H9 (cell line): ENCODE measurements around the gene CPXM2. TPM values are rescaled to one million over a fixed set of nuclear protein-coding genes. Genes with fewer than 3 reads are reported as not detected.

Experiments
- DNase-seq: peaks from one replicate; pipeline ENCODE4 v3.0.0-alpha.2; 2017
- H2AFZ ChIP-seq: one replicate; pipeline ENCODE4 v1.6.1; 2013; ENCODE audit warnings: mild to moderate bottlenecking, low read length, control low read depth, moderate library complexity
- H2AK5ac ChIP-seq: 2 replicates; pipeline ENCODE4 v1.6.1; 2013; ENCODE audit warnings: low read length, control low read depth, mixed read lengths; ENCODE audit not compliant: insufficient read length
- H2BK120ac ChIP-seq: one replicate; pipeline ENCODE4 v1.6.1; 2013; ENCODE audit warnings: low read depth, mild to moderate bottlenecking, low read length, control low read depth, inconsistent platforms; ENCODE audit not compliant: poor library complexity, severe bottlenecking
- H2BK12ac ChIP-seq: 2 replicates; pipeline ENCODE4 v1.6.1; 2013; ENCODE audit warnings: low read length, control low read depth, mixed read lengths, low read depth; ENCODE audit not compliant: insufficient read length
- H2BK15ac ChIP-seq: 2 replicates; pipeline ENCODE4 v1.6.1; 2013; ENCODE audit warnings: low read depth, low read length, control low read depth
- H2BK20ac ChIP-seq: one replicate; pipeline ENCODE4 v1.6.1; 2013; ENCODE audit warnings: low read depth, mild to moderate bottlenecking, low read length, control low read depth, inconsistent platforms; ENCODE audit not compliant: poor library complexity, severe bottlenecking
- H2BK5ac ChIP-seq: 2 replicates; pipeline ENCODE4 v1.6.1; 2013; ENCODE audit warnings: low read length, control low read depth, mixed read lengths; ENCODE audit not compliant: insufficient read length
- H3K14ac ChIP-seq: 2 replicates; pipeline ENCODE4 v1.6.1; 2013; ENCODE audit warnings: low read length, control low read depth; ENCODE audit not compliant: insufficient read depth
- H3K18ac ChIP-seq: 2 replicates; pipeline ENCODE4 v1.6.1; 2013; ENCODE audit warnings: low read depth, mild to moderate bottlenecking, mixed read lengths, low read length, control low read depth; ENCODE audit not compliant: insufficient read length
- H3K23ac ChIP-seq: 2 replicates; pipeline ENCODE4 v1.6.1; 2013; ENCODE audit warnings: low read length, control low read depth, mixed read lengths, low read depth; ENCODE audit not compliant: insufficient read length
- H3K23me2 ChIP-seq: 2 replicates; pipeline ENCODE4 v1.6.1; 2013; ENCODE audit warnings: low read depth, mild to moderate bottlenecking, mixed read lengths, low read length, control low read depth; ENCODE audit not compliant: insufficient read length, poor library complexity, severe bottlenecking
- H3K27ac ChIP-seq: 2 replicates; pipeline ENCODE4 v1.5.1; 2013; ENCODE audit warnings: low read length, control low read depth, mixed read lengths, low read depth; ENCODE audit not compliant: insufficient read length
- H3K27me3 ChIP-seq: 2 replicates; pipeline ENCODE4 v1.6.1; 2013; ENCODE audit warnings: low read length, control low read depth, inconsistent platforms; ENCODE audit not compliant: insufficient read depth
- H3K4ac ChIP-seq: 2 replicates; pipeline ENCODE4 v1.6.1; 2013; ENCODE audit warnings: low read depth, mild to moderate bottlenecking, control low read depth, inconsistent platforms, low read length, moderate library complexity
- H3K4me1 ChIP-seq: 2 replicates; pipeline ENCODE4 v1.6.1; 2013; ENCODE audit warnings: low read length, control low read depth, inconsistent platforms; ENCODE audit not compliant: insufficient read depth
- H3K4me2 ChIP-seq: 2 replicates; pipeline ENCODE4 v1.6.1; 2013; ENCODE audit warnings: low read length, control low read depth, mixed read lengths; ENCODE audit not compliant: insufficient read length, insufficient read depth
- H3K56ac ChIP-seq: 2 replicates; pipeline ENCODE4 v1.6.1; 2013; ENCODE audit warnings: low read depth, mild to moderate bottlenecking, mixed read lengths, low read length, control low read depth; ENCODE audit not compliant: insufficient read length
- H3K79me1 ChIP-seq: 2 replicates; pipeline ENCODE4 v1.6.1; 2013; ENCODE audit warnings: low read depth, mild to moderate bottlenecking, moderate library complexity, low read length, control low read depth, inconsistent platforms; ENCODE audit not compliant: insufficient read depth, poor library complexity, severe bottlenecking
- H3K79me2 ChIP-seq: 2 replicates; pipeline ENCODE4 v1.6.1; 2013; ENCODE audit warnings: low read length, control low read depth, inconsistent platforms; ENCODE audit not compliant: insufficient read depth
- H3K9ac ChIP-seq: 2 replicates; pipeline ENCODE4 v1.6.1; 2013; ENCODE audit warnings: low read length, control low read depth, mixed read lengths; ENCODE audit not compliant: insufficient read length; ENCODE audit errors: extremely low read depth
- H3K9me3 ChIP-seq: one replicate; pipeline ENCODE4 v1.6.1; 2013; ENCODE audit warnings: low read depth, low read length, inconsistent platforms; ENCODE audit not compliant: control insufficient read depth
- H3T11ph ChIP-seq: one replicate; pipeline ENCODE4 v1.6.1; 2013; ENCODE audit warnings: mild to moderate bottlenecking, low read length, control low read depth, inconsistent platforms
- H4K20me1 ChIP-seq: one replicate; pipeline ENCODE4 v1.6.1; 2013; ENCODE audit not compliant: control insufficient read depth, insufficient read length, insufficient read depth
- H4K5ac ChIP-seq: 2 replicates; pipeline ENCODE4 v1.6.1; 2013; ENCODE audit warnings: low read depth, mild to moderate bottlenecking, mixed read lengths, low read length, control low read depth; ENCODE audit not compliant: insufficient read length
- H4K8ac ChIP-seq: replicated peaks from 2 replicates; pipeline ENCODE4 v1.6.1; 2013; ENCODE audit warnings: low read length, control low read depth, mixed read lengths, low read depth; ENCODE audit not compliant: insufficient read length
- H4K91ac ChIP-seq: 2 replicates; pipeline ENCODE4 v1.6.1; 2013; ENCODE audit warnings: low read depth, mild to moderate bottlenecking, moderate library complexity, mixed read lengths, low read length, control low read depth; ENCODE audit not compliant: insufficient read length
- H3K27ac Mint-ChIP-seq, 3 experiments: 2 replicates in 2 of 3; 3 replicates in 1 of 3; pipeline ENCODE4 v1.8.0; 2020 to 2021; ENCODE audit warnings: mixed read lengths in 3 of 3, mild to moderate bottlenecking in 1 of 3, moderate library complexity in 1 of 3
- H3K27me3 Mint-ChIP-seq: 2 replicates; pipeline ENCODE4 v1.8.0; 2021; ENCODE audit warnings: low read depth, mild to moderate bottlenecking, moderate library complexity, mixed read lengths
- H3K36me3 Mint-ChIP-seq, 3 experiments: 2 replicates in 2 of 3; 3 replicates in 1 of 3; pipeline ENCODE4 v1.8.0; 2020 to 2021; ENCODE audit warnings: low read depth in 3 of 3, mixed read lengths in 3 of 3; ENCODE audit not compliant: insufficient read depth in 1 of 3
- H3K4me1 Mint-ChIP-seq, 2 experiments: 2 replicates each; pipeline ENCODE4 v1.8.0; 2020; ENCODE audit warnings: mixed read lengths in 2 of 2
- H3K4me3 Mint-ChIP-seq, 2 experiments: 2 replicates in 1 of 2; 3 replicates in 1 of 2; pipeline ENCODE4 v1.8.0; 2020 to 2021; ENCODE audit warnings: mild to moderate bottlenecking in 2 of 2, mixed read lengths in 2 of 2, moderate library complexity in 1 of 2
- H3K9me3 Mint-ChIP-seq, 2 experiments: 2 replicates in 1 of 2; 3 replicates in 1 of 2; pipeline ENCODE4 v1.8.0; 2020; ENCODE audit warnings: mild to moderate bottlenecking in 2 of 2, mixed read lengths in 2 of 2, moderate library complexity in 1 of 2
- WGBS: extraction: QIAGEN DNeasy Blood & Tissue Kit; methylation state at CpG from one replicate; pipeline ENCODE4 v1.1.7; 2013; ENCODE audit warnings: missing lambda C conversion rate, low lambda C conversion rate, mixed read lengths; ENCODE audit not compliant: insufficient read length; ENCODE audit errors: extremely low coverage; 5-methylcytosine and 5-hydroxymethylcytosine counted together
- total RNA-seq: library from RNA; stranded (reverse); gene quantifications from 2 replicates; pipeline ENCODE4 v1.2.1, GENCODE V29; 2021
- TF ChIP-seq, protein P1 (sequence below): fragments of 200-600 bp; sonication (generic); conservative IDR thresholded peaks from 3 replicates; pipeline ENCODE4 v1.8.0; 2021; ENCODE audit warnings: antibody characterized with exemption, mild to moderate bottlenecking

The CPXM2 gene
- total RNA-seq, 1 experiment from 2014 or later, result 1.7 TPM

- H2BK12ac ChIP-seq, result no peak overlapping the region
- no peak overlapping the region for H4K5ac ChIP-seq
- peaks cover 33 to 36% of the 10 kb centered on the region in 2 experiments for H3K4me1 Mint-ChIP-seq
- WGBS, result no CpG with 5 or more reads among the region's 4 CpGs
- no peak overlapping the region for H3K56ac ChIP-seq
- TF ChIP-seq, protein P1, sequence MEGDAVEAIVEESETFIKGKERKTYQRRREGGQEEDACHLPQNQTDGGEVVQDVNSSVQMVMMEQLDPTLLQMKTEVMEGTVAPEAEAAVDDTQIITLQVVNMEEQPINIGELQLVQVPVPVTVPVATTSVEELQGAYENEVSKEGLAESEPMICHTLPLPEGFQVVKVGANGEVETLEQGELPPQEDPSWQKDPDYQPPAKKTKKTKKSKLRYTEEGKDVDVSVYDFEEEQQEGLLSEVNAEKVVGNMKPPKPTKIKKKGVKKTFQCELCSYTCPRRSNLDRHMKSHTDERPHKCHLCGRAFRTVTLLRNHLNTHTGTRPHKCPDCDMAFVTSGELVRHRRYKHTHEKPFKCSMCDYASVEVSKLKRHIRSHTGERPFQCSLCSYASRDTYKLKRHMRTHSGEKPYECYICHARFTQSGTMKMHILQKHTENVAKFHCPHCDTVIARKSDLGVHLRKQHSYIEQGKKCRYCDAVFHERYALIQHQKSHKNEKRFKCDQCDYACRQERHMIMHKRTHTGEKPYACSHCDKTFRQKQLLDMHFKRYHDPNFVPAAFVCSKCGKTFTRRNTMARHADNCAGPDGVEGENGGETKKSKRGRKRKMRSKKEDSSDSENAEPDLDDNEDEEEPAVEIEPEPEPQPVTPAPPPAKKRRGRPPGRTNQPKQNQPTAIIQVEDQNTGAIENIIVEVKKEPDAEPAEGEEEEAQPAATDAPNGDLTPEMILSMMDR, result no peak
- H3K79me1 ChIP-seq, result no peaks in the 10 kb centered on the region
- H3K4me1 ChIP-seq, result peaks cover 10% of the 10 kb centered on the region; the same call in 1 of the 2 replicates
- H2AFZ ChIP-seq, result no peak overlapping the region
- H3K9me3 ChIP-seq, result peaks cover 9% of the 10 kb centered on the region
- no peak overlapping the region for H3K14ac ChIP-seq
- no peak overlapping the region for H3K4me3 Mint-ChIP-seq
- H3K9ac ChIP-seq, result no peak overlapping the region
- peaks cover 6 to 13% (median 13%) of the 10 kb centered on the region in 3 experiments for H3K36me3 Mint-ChIP-seq
- H3K27ac ChIP-seq, result no peak overlapping the region
- no peak overlapping the region for H3K27ac Mint-ChIP-seq
- no peak overlapping the region for H2BK20ac ChIP-seq
- H3K79me2 ChIP-seq, result no peaks in the 10 kb centered on the region
- no peak overlapping the region for H3K4ac ChIP-seq
- H3T11ph ChIP-seq, result no peak overlapping the region
- H3K27me3 ChIP-seq, result no peaks in the 10 kb centered on the region
- H3K27me3 Mint-ChIP-seq, result peaks cover 6% of the 10 kb centered on the region
- H4K20me1 ChIP-seq, result no peaks in the 10 kb centered on the region
- H3K9me3 Mint-ChIP-seq, result peaks cover 8 to 9% of the 10 kb centered on the region in 2 experiments; a peak in 4 of 5 replicates
- no peaks in the 10 kb centered on the region for H3K23me2 ChIP-seq
- no peak overlapping the region for H3K18ac ChIP-seq
- H3K4me2 ChIP-seq, result no peak overlapping the region
- H2BK15ac ChIP-seq, result no peak overlapping the region
- H3K23ac ChIP-seq, result no peak overlapping the region
- no peak overlapping the region for H2BK5ac ChIP-seq
- no peak overlapping the region for H4K8ac ChIP-seq
- H2BK120ac ChIP-seq, result no peak overlapping the region
- H2AK5ac ChIP-seq, result no peak overlapping the region
- H4K91ac ChIP-seq, result no peak overlapping the region
- no peak for DNase-seq
These were observed 145.5 kb downstream of the CPXM2 start for GRCh38 chr10:123746061-123746460.
